TTC549 (cell line): ENCODE measurements around the gene TMEM141.
"Not testable (repeated sequence)": the region's sequence is repeated elsewhere in the genome, so short reads cannot be mapped to it uniquely, and the experiment has no call there.

Experiments used
- FAIRE-seq: peaks from 2 replicates; lab custom pipeline; 2012; peaks lifted over from hg19 to GRCh38; lab: Jason Lieb, UNC

TMEM141 gene

GRCh38 chr9:136833381-136834048 is 42.4 kb downstream of the TMEM141 start:
- FAIRE-seq, result not testable (repeated sequence)

GRCh38 chr9:136835162-136835931 is 44.2 kb downstream of the TMEM141 start:
- no peak for FAIRE-seq

- no peak for FAIRE-seq
Measured at GRCh38 chr9:136835932-136836904, 45.1 kb downstream of the TMEM141 start.

- FAIRE-seq, result no peak
Measured at GRCh38 chr9:136837146-136837855, 46.2 kb downstream of the TMEM141 start.

DNA sequence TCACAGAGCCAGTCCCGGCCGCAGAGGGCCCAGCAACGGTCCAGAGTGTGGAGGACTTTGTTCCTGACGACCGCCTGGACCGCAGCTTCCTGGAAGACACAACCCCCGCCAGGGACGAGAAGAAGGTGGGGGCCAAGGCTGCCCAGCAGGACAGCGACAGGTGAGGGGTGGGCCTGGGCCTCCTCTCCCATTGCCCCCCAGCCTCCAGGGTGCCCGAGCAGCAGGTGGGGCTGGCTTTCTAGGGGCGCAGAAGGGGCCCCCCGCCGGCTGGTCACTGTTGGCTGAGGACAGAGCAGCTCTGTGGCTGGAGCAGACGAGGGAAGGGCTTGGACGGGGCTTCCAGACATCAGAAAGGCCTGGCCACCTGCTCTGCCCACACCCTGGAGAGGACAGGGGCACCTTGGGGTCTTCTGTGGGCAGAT is 46.7 kb downstream of the TMEM141 start:
- FAIRE-seq, result not testable (repeated sequence)

GRCh38 chr9:136838314-136839228 is 47.4 kb downstream of the TMEM141 start:
- no peak for FAIRE-seq

DNA sequence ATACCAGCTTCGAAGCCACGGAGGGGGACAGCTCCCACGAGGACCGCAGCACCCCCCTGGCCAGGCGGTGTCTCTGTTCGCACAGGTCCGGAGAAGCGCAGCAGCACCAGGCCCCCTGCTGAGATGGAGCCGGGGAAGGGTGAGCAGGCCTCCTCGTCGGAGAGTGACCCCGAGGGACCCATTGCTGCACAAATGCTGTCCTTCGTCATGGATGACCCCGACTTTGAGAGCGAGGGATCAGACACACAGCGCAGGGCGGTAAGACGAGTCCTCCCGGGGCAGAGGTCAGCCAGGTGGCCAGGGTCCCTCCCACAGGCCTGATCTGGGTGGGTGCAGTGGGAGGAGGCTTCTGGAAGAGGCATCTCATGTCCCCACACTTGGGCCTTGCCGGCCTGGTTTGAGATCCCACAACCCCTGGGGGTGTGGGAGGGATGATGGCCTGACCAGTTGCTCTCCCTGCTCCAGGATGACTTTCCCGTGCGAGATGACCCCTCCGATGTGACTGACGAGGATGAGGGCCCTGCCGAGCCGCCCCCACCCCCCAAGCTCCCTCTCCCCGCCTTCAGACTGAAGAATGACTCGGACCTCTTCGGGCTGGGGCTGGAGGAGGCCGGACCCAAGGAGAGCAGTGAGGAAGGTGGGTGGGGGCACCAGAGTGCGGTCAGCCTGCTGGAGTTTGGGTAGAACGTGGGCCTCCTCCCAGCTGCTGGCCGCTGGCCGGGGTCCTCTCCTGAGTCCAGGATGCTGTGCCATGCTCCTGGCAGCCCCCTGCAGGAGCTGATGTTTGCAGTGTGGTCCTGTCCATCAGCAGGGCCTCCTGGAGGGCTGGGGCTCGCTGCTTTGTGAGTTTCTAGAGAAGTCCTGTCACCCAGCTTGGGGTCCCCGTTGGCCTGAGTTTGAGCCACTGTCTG is 48.3 kb downstream of the TMEM141 start:
- no peak for FAIRE-seq

DNA sequence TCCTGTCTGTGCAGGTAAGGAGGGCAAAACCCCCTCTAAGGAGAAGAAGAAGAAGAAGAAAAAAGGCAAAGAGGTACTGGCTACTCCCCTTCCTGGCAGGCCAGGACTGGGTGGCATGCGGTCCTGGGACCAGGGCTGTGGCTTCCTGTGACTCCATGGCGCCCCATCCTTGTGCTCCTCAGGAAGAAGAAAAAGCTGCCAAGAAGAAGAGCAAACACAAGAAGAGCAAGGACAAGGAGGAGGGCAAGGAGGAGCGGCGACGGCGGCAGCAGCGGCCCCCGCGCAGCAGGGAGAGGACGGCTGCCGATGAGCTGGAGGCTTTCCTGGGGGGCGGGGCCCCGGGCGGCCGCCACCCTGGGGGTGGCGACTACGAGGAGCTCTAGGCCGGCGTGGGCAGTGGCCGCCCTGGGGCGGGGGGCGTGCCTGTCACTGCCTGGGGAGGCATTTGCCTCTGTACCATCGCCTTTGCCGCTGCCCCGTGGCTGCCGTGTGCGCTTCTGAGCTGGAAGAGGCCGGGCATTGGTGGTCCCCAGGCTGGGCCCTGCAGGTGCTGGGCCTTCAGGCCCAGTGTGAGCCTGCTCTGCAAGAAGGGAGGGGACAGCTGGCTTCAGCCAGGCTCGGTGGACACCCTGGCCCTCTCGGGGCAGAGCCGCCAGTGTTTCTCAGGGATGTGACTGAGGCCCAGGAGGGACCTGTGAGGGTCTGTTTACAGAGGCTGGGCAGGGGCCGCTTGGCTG is 49.2 kb downstream of the TMEM141 start:
- FAIRE-seq, result no peak

DNA sequence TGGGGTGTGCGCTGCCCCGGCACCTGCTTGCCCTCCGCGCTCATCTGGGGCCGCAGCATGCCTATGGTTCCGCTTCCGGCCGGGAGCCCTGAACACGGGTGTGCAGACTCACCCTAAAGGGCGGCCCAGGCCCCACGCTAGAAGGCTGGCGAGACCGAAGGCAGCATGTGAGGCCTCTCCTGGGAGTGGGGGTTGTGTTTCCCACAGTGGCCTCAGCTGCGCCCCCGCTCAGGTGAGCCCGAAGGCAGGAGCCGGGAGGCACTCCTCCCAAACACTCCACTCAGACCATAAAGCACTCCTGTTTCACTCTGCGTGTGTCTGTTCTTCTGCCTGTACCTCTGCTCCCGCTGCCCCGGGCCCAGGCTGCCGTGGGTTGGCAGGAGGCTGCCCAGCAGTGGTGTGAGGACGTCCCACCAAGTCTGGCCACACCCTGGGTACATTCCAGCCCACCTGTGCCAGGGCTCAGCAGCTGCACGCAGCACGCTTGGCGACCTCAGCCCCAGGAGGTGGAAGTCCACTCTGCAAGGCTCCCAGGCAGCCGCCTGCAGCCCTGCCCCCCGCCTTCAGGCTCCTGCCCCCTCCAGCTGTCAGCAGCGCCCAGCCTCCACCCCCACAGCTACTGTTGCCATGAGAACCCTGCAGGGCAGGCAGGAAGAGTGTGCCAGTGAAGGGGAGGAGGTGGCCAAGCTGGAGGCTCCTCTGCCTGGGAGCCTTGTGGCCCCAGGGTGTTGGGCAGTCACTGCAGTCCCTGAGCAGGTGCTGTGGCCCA is 49.9 kb downstream of the TMEM141 start:
- no peak for FAIRE-seq

DNA sequence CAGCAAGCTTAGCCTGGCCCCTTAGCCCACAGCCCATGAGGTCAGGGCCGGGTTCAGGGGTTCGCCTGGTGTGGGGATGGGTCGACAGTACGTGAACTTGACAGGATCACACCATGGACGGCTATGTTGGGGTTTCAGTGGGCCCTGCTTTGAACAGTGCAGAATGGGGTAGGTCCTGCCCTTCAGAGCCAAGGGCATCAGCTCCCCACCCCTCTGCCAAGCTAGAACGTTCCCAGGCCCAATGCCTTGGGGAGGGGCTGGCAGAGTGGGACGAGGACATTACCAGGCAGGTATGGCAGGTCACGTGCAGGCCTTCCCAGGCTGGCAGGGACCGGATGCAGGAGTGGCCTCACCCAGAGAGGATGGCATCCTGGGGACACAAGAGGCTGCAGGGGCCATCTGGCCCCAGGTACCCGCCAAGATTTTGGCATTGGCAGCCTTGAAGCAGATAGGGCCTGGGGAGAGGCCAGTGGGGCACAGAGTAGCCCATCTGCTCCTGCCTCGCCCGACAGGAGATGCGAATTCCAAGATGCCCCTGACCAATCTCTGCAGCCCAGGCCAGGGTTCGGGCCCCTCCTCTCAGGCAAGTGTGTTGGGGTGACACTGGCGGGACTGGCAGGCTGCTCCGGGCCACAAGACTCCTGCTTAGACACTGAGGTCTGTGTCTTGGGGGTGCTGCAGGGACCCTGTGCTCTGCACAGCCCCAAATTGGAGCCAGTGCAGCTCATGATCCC is 50.7 kb downstream of the TMEM141 start:
- FAIRE-seq, result not testable (repeated sequence)

GRCh38 chr9:136842380-136842948 is 51.3 kb downstream of the TMEM141 start, which contains the start of gene AJM1:
Gene AJM1, plus strand, starts transcription at chr9:136842478. Its CDS starts 1,937 bp downstream, at chr9:136844415.
- not testable (repeated sequence) for FAIRE-seq
